WTC11 (cell line): ENCODE data around the gene AEBP2.

Experiments
- CBFB ChIP-seq: sonication (generic); formaldehyde crosslinking; IDR thresholded peaks from 2 replicates; pipeline ENCODE4 v1.8.1; 2022; ENCODE audit warnings: mild to moderate bottlenecking, low read depth, missing genetic modification reagents
- MXD4 ChIP-seq: fragments of 250-450 bp; sonication (Bioruptor Pico); IDR thresholded peaks from 2 replicates; pipeline ENCODE4 v1.8.0; 2021; ENCODE audit warnings: mild to moderate bottlenecking, moderate library complexity, borderline replicate concordance
- ZNF416 ChIP-seq: fragments of 250-450 bp; sonication (Bioruptor Pico); IDR thresholded peaks from 2 replicates; pipeline ENCODE4 v1.9.0; 2021; ENCODE audit warnings: mild to moderate bottlenecking, inconsistent platforms
- ZNF423 ChIP-seq: fragments of 250-450 bp; sonication (Bioruptor Pico); IDR thresholded peaks from 2 replicates; pipeline ENCODE4 v2.1.2; 2022; ENCODE audit warnings: mild to moderate bottlenecking, moderate library complexity
- TF ChIP-seq, protein P1 (sequence below): fragments of 200-600 bp; IDR thresholded peaks from 2 replicates; pipeline ENCODE4 v1.8.0; 2022; ENCODE audit warnings: antibody characterized with exemption
- TF ChIP-seq, protein P2 (sequence below): sonication (generic); formaldehyde crosslinking; IDR thresholded peaks from 2 replicates; pipeline ENCODE4 v1.8.1; 2022; ENCODE audit warnings: mild to moderate bottlenecking, moderate library complexity, missing genetic modification reagents
- TF ChIP-seq, protein P3 (sequence below): fragments of 250-450 bp; sonication (Bioruptor Pico); IDR thresholded peaks from 2 replicates; pipeline ENCODE4 v2.1.2; 2022; ENCODE audit warnings: mild to moderate bottlenecking, moderate library complexity
- TF ChIP-seq, protein P4 (sequence below): sonication (generic); formaldehyde crosslinking; IDR thresholded peaks from 2 replicates; pipeline ENCODE4 v1.8.1; 2023; ENCODE audit warnings: mild to moderate bottlenecking, missing genetic modification reagents, moderate library complexity

DNA sequence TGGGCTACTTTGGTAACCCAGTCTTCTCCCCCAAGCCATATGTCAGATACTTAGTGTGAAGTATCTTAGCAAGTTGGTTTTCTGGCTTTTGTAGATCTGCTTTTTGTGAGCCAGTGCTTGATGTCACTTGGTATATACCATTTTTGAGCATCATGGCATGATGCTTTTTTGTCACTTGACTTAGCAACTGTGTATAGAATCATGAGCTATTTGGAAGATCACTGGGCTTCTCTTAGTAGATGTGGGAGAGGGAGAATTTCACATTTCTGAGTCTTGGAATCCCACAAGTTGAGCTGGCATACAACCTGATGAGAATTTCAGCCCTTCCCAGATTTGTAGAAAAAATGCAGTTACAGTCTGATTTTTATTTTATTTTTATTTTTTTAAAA is 24.9 kb downstream of the AEBP2 start:
- TF ChIP-seq ZNF423, result no peak
- TF ChIP-seq, protein P1, sequence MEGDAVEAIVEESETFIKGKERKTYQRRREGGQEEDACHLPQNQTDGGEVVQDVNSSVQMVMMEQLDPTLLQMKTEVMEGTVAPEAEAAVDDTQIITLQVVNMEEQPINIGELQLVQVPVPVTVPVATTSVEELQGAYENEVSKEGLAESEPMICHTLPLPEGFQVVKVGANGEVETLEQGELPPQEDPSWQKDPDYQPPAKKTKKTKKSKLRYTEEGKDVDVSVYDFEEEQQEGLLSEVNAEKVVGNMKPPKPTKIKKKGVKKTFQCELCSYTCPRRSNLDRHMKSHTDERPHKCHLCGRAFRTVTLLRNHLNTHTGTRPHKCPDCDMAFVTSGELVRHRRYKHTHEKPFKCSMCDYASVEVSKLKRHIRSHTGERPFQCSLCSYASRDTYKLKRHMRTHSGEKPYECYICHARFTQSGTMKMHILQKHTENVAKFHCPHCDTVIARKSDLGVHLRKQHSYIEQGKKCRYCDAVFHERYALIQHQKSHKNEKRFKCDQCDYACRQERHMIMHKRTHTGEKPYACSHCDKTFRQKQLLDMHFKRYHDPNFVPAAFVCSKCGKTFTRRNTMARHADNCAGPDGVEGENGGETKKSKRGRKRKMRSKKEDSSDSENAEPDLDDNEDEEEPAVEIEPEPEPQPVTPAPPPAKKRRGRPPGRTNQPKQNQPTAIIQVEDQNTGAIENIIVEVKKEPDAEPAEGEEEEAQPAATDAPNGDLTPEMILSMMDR, result no peak
- TF ChIP-seq, protein P2, sequence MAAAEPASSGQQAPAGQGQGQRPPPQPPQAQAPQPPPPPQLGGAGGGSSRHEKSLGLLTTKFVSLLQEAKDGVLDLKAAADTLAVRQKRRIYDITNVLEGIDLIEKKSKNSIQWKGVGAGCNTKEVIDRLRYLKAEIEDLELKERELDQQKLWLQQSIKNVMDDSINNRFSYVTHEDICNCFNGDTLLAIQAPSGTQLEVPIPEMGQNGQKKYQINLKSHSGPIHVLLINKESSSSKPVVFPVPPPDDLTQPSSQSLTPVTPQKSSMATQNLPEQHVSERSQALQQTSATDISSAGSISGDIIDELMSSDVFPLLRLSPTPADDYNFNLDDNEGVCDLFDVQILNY (CRISPR knock-in tag), result no peak
- TF ChIP-seq, protein P3, sequence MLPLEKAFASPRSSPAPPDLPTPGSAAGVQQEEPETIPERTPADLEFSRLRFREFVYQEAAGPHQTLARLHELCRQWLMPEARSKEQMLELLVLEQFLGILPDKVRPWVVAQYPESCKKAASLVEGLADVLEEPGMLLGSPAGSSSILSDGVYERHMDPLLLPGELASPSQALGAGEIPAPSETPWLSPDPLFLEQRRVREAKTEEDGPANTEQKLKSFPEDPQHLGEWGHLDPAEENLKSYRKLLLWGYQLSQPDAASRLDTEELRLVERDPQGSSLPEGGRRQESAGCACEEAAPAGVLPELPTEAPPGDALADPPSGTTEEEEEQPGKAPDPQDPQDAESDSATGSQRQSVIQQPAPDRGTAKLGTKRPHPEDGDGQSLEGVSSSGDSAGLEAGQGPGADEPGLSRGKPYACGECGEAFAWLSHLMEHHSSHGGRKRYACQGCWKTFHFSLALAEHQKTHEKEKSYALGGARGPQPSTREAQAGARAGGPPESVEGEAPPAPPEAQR (CRISPR knock-in tag), result no peak
- TF ChIP-seq MXD4 (CRISPR knock-in tag), result no peak
- TF ChIP-seq, protein P4, sequence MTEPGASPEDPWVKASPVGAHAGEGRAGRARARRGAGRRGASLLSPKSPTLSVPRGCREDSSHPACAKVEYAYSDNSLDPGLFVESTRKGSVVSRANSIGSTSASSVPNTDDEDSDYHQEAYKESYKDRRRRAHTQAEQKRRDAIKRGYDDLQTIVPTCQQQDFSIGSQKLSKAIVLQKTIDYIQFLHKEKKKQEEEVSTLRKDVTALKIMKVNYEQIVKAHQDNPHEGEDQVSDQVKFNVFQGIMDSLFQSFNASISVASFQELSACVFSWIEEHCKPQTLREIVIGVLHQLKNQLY (CRISPR knock-in tag), result no peak
- TF ChIP-seq ZNF416 (CRISPR knock-in tag), result no peak
- no peak for TF ChIP-seq CBFB (CRISPR knock-in tag)
